Measurements from ENCODE around the gene OSGIN1.

DNA sequence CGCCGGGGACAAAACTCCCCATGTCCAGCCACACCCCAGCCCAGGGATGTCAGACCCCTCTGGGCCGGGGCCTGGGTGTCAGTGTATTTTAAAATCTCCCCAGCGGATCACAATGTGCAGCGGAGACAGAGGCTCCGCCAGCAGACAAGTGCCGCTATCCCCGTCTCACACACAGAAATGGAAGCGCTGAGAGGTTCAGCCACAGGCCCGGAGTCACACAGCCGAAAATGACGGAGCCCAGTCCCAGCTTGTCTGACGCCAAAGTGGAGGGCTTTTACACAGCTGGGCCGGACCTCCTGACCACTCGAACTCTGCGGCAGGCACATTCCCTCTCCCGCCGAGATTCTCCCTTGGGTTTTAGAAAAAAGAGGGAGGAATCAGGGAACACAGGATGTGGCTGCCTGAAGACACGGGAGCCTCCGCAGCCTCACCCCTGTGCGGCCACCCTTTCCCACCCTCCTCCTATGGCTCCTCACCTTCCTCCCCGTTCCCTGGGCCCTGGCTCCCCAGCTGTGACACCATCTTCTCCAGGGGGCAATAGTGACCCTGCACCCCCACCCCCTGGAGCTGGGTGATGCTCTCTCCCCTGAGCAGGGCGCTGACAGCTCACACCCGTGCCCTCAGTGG, 6.8 kb upstream of the OSGIN1 start:
- TF ChIP-seq CTCF (IDR thresholded peaks at IDR 0.05) (no peak), POLR2A (IDR thresholded peaks at IDR 0.05) (no peak)

All from tibial nerve (tissue), 3 donors.